Measurements from ENCODE around the gene MACF1. TPM values are rescaled to one million over a fixed set of nuclear protein-coding genes. Genes with fewer than 3 reads are reported as not detected.

The MACF1 gene
- total RNA-seq, 1 experiment from 2014 or later: 265 TPM

DNA sequence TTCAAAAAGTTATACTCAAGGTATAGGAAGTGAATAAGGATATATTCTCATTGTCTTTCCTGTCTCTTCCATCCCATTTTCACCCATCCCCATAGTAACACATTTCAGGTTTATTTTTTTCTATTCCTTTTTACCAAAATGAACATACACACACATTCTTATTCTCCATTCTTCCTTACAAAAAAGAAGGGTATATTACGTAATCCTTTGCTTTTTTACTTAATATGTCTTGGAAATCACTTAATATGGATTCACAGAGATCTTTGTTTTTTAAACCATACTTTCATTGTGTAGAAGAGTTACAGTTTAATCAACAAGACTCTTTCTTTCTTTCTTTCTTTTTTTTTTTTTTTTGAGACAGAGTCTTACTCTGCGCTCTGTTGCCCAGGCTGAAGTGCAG is 158.8 kb downstream of the MACF1 start:
- intact Hi-C loops (cut with micrococcal nuclease; ENCODE audit: unreplicated experiment): no loop called here
- no peaks in the 10 kb centered on the region for H3K27me3 ChIP-seq (replicated peaks; ENCODE audit: insufficient read depth, low read depth, low read length, poor library complexity)
- no peak overlapping the region for H3K27ac ChIP-seq (ENCODE audit: low read depth, low read length, poor library complexity, severe bottlenecking)
- no peak for TF ChIP-seq EZH2 (IDR thresholded peaks at IDR 0.05; ENCODE audit: borderline replicate concordance, low read depth, low read length, poor library complexity, severe bottlenecking)
- TF ChIP-seq, protein P1, sequence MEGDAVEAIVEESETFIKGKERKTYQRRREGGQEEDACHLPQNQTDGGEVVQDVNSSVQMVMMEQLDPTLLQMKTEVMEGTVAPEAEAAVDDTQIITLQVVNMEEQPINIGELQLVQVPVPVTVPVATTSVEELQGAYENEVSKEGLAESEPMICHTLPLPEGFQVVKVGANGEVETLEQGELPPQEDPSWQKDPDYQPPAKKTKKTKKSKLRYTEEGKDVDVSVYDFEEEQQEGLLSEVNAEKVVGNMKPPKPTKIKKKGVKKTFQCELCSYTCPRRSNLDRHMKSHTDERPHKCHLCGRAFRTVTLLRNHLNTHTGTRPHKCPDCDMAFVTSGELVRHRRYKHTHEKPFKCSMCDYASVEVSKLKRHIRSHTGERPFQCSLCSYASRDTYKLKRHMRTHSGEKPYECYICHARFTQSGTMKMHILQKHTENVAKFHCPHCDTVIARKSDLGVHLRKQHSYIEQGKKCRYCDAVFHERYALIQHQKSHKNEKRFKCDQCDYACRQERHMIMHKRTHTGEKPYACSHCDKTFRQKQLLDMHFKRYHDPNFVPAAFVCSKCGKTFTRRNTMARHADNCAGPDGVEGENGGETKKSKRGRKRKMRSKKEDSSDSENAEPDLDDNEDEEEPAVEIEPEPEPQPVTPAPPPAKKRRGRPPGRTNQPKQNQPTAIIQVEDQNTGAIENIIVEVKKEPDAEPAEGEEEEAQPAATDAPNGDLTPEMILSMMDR (conservative IDR thresholded peaks at IDR 0.05; ENCODE audit: low read depth, low read length): no peak
- no TSS peak for BruUV-seq (replicated peaks)
- ChIA-PET CTCF (no interaction called here), POLR2A (ENCODE audit: low non-redundant PET) (no interaction called here)
- no peaks in the 10 kb centered on the region for H3K9me3 ChIP-seq (ENCODE audit: low read depth, low read length, poor library complexity, severe bottlenecking)
- no peaks in the 10 kb centered on the region for H3K4me1 ChIP-seq (ENCODE audit: insufficient read depth, low read length, poor library complexity, severe bottlenecking)
- no peak overlapping the region for H3K4me3 ChIP-seq (ENCODE audit: low read depth, low read length, poor library complexity, severe bottlenecking)
- DNase-seq (ENCODE audit: low spot score): no peak
- H3K36me3 ChIP-seq (ENCODE audit: insufficient read depth, low read length, poor library complexity, severe bottlenecking): peaks cover 33% of the 10 kb centered on the region

DNA sequence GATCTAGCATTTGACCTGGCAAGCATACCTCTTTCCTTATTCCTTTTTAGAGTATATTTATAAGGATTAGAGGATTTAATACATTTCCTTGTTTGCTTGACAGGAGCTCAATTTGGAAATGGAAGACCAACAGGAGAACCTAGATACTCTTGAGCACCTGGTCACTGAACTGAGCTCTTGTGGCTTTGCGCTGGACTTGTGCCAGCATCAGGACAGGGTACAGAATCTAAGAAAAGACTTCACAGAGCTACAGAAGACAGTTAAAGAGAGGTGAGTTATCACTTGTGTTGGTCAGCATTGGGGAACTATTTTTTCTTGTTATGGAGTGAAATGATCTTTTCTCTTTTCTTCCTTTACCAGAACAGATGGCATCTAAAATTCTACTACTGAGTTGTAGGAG is 163.6 kb downstream of the MACF1 start:
- no peak for DNase-seq (ENCODE audit: low spot score)
- Histone ChIP-seq H3K4me3 (ENCODE audit: low read depth, low read length, poor library complexity, severe bottlenecking) (no peak overlapping the region), H3K27me3 (replicated peaks; ENCODE audit: insufficient read depth, low read depth, low read length, poor library complexity) (no peaks in the 10 kb centered on the region), H3K36me3 (ENCODE audit: insufficient read depth, low read length, poor library complexity, severe bottlenecking) (peaks cover 13% of the 10 kb centered on the region), H3K9me3 (ENCODE audit: low read depth, low read length, poor library complexity, severe bottlenecking) (no peaks in the 10 kb centered on the region), H3K27ac (ENCODE audit: low read depth, low read length, poor library complexity, severe bottlenecking) (no peak overlapping the region), H3K4me1 (ENCODE audit: insufficient read depth, low read length, poor library complexity, severe bottlenecking) (no peaks in the 10 kb centered on the region)
- no TSS peak for BruUV-seq (replicated peaks)
- ChIA-PET POLR2A (ENCODE audit: low non-redundant PET) (no interaction called here), CTCF (no interaction called here)
- intact Hi-C loops (cut with micrococcal nuclease; ENCODE audit: unreplicated experiment): no loop called here
- TF ChIP-seq, protein P1 (conservative IDR thresholded peaks at IDR 0.05; ENCODE audit: low read depth, low read length): no peak
- TF ChIP-seq EZH2 (IDR thresholded peaks at IDR 0.05; ENCODE audit: borderline replicate concordance, low read depth, low read length, poor library complexity, severe bottlenecking): no peak

DNA sequence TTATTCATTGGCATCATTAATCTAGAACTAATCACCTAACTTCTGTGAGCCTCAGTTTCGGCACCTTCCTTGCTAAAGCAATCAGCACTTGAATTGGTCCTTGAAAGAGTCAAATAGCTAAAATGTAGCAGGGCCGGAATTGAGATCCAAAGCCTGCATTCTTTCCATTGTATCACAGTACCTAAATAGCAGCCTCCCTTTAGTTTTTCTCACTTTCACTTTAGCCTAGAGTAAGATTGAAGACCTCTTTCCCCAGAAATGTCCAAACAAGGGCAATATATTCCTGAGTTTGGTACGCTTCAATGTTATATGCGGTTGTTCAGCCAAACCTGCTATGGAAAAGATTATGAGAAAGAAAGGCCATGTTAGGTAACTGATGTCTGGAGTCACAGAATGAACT is 165.1 kb downstream of the MACF1 start:
- TF ChIP-seq, protein P1 (conservative IDR thresholded peaks at IDR 0.05; ENCODE audit: low read depth, low read length): no peak
- no peak for TF ChIP-seq EZH2 (IDR thresholded peaks at IDR 0.05; ENCODE audit: borderline replicate concordance, low read depth, low read length, poor library complexity, severe bottlenecking)
- ChIA-PET CTCF (interaction anchor here (0.5 kb wide), 1 partner anchor 267 kb away, joined by 3 read pairs; no protein-coding TSS in a partner anchor), POLR2A (ENCODE audit: low non-redundant PET) (no interaction called here)
- H3K27me3 ChIP-seq (replicated peaks; ENCODE audit: insufficient read depth, low read depth, low read length, poor library complexity): no peaks in the 10 kb centered on the region
- H3K27ac ChIP-seq (ENCODE audit: low read depth, low read length, poor library complexity, severe bottlenecking): no peak overlapping the region
- DNase-seq (ENCODE audit: low spot score): no peak
- H3K36me3 ChIP-seq (ENCODE audit: insufficient read depth, low read length, poor library complexity, severe bottlenecking): peaks cover 13% of the 10 kb centered on the region
- no peak overlapping the region for H3K4me3 ChIP-seq (ENCODE audit: low read depth, low read length, poor library complexity, severe bottlenecking)
- no peaks in the 10 kb centered on the region for H3K9me3 ChIP-seq (ENCODE audit: low read depth, low read length, poor library complexity, severe bottlenecking)
- no TSS peak for BruUV-seq (replicated peaks)
- no peaks in the 10 kb centered on the region for H3K4me1 ChIP-seq (ENCODE audit: insufficient read depth, low read length, poor library complexity, severe bottlenecking)
- intact Hi-C loops (cut with micrococcal nuclease; ENCODE audit: unreplicated experiment): no loop called here

Measured in A673 (cell line).